A673 (cell line): ENCODE measurements around the gene ARFGEF2. TPM values are rescaled to one million over a fixed set of nuclear protein-coding genes. Genes with fewer than 3 reads are reported as not detected.
"Not testable (repeated sequence)": the region's sequence is repeated elsewhere in the genome, so short reads cannot be mapped to it uniquely, and the experiment has no call there.

Experiments
- BruUV-seq: library from RNA; stranded (reverse); fragments of 400-500 nt; replicated peaks from 2 replicates; lab custom pipeline; 2021; lab: Mats Ljungman, UMichigan
- CTCF ChIA-PET: fragments of 300-600 bp; sonication (Branson Sonifier 250); formaldehyde crosslinking; loops from one replicate; lab custom pipeline; 2022; ENCODE audit warnings: antibody characterized with exemption; lab: Charles Lee
- POLR2A ChIA-PET: fragments of 300-600 bp; sonication (Branson Sonifier 250); formaldehyde crosslinking; loops from one replicate; lab custom pipeline; 2022; ENCODE audit warnings: antibody characterized with exemption; ENCODE audit not compliant: low non-redundant PET; lab: Charles Lee
- DNase-seq: peaks from one replicate; pipeline ENCODE4 v3.0.0-alpha.2; 2015; ENCODE audit warnings: low spot score
- H3K27ac ChIP-seq: fragments of 200-600 bp; sonication (generic); 2 replicates; pipeline ENCODE4 v1.5.1; 2016; ENCODE audit warnings: mixed run types, low read depth, mild to moderate bottlenecking, mixed read lengths, antibody characterized with exemption, low read length; ENCODE audit not compliant: poor library complexity, severe bottlenecking
- H3K27me3 ChIP-seq: fragments of 200-600 bp; sonication (generic); replicated peaks from 2 replicates; pipeline ENCODE4 v1.6.1; 2017; ENCODE audit warnings: mixed run types, low read depth, mild to moderate bottlenecking, mixed read lengths, antibody characterized with exemption, low read length; ENCODE audit not compliant: insufficient read depth, poor library complexity
- H3K36me3 ChIP-seq: fragments of 200-600 bp; sonication (generic); 2 replicates; pipeline ENCODE4 v1.6.1; 2016; ENCODE audit warnings: mixed run types, mild to moderate bottlenecking, mixed read lengths, antibody characterized with exemption, low read length; ENCODE audit not compliant: insufficient read depth, poor library complexity, severe bottlenecking
- H3K4me1 ChIP-seq: fragments of 200-600 bp; sonication (generic); 2 replicates; pipeline ENCODE4 v1.6.1; 2017; ENCODE audit warnings: mixed run types, mild to moderate bottlenecking, mixed read lengths, antibody characterized with exemption, low read length; ENCODE audit not compliant: insufficient read depth, poor library complexity, severe bottlenecking
- H3K4me3 ChIP-seq: fragments of 200-600 bp; sonication (generic); 2 replicates; pipeline ENCODE4 v1.5.1; 2016; ENCODE audit warnings: low read depth, mixed run types, mild to moderate bottlenecking, mixed read lengths, low read length; ENCODE audit not compliant: poor library complexity, severe bottlenecking
- H3K9me3 ChIP-seq: fragments of 200-600 bp; sonication (generic); 2 replicates; pipeline ENCODE4 v1.6.1; 2016; ENCODE audit warnings: mixed run types, low read depth, mild to moderate bottlenecking, mixed read lengths, antibody characterized with exemption, low read length; ENCODE audit not compliant: poor library complexity, severe bottlenecking
- CTCF ChIP-seq: fragments of 300-800, 200-600 bp; sonication (generic); conservative IDR thresholded peaks from 2 replicates; pipeline ENCODE4 v1.5.1; 2017; ENCODE audit warnings: low read depth, mild to moderate bottlenecking, antibody characterized with exemption, low read length, moderate library complexity, mixed read lengths
- EZH2 ChIP-seq: fragments of 200-600 bp; sonication (generic); IDR thresholded peaks from 2 replicates; pipeline ENCODE4 v1.6.1; 2017; ENCODE audit warnings: borderline replicate concordance, low read depth, mild to moderate bottlenecking, mixed read lengths, antibody characterized with exemption, low read length; ENCODE audit not compliant: poor library complexity, severe bottlenecking
- intact Hi-C: fragments of 100-400 bp; cut with micrococcal nuclease; formaldehyde crosslinking; loops from one replicate; pipeline ENCODE4 v1.10.0; 2022; ENCODE audit not compliant: unreplicated experiment
- total RNA-seq: library from RNA; stranded (reverse); gene quantifications from 2 replicates; pipeline ENCODE4 v1.2.3, GENCODE V29; 2021

Gene ARFGEF2
- total RNA-seq, 1 experiment from 2014 or later, result 26.1 TPM

- no peaks in the 10 kb centered on the region for H3K4me1 ChIP-seq
- H3K27me3 ChIP-seq, result no peaks in the 10 kb centered on the region
- DNase-seq, result no peak
- no TSS peak for BruUV-seq
- peaks cover 15% of the 10 kb centered on the region for H3K36me3 ChIP-seq
- H3K4me3 ChIP-seq, result no peak overlapping the region
- intact Hi-C loops, result no loop called here
- H3K9me3 ChIP-seq, result no peaks in the 10 kb centered on the region
- no peak overlapping the region for H3K27ac ChIP-seq
- ChIA-PET POLR2A (no interaction called here), CTCF (no interaction called here)
- TF ChIP-seq CTCF, result no peak
- TF ChIP-seq EZH2, result no peak
These were observed 85.0 kb downstream of the ARFGEF2 start for GRCh38 chr20:49006446-49006980.

- intact Hi-C loops, result no loop called here
- no peaks in the 10 kb centered on the region for H3K4me1 ChIP-seq
- H3K27ac ChIP-seq, result no peak overlapping the region
- CTCF ChIA-PET, result no interaction called here
- no TSS peak for BruUV-seq
- peaks cover 21% of the 10 kb centered on the region for H3K36me3 ChIP-seq
- no peak for TF ChIP-seq EZH2
- no peaks in the 10 kb centered on the region for H3K9me3 ChIP-seq
- no peak for DNase-seq
- no peaks in the 10 kb centered on the region for H3K27me3 ChIP-seq
- POLR2A ChIA-PET, result no interaction called here
- H3K4me3 ChIP-seq, result no peak overlapping the region
These were observed 88.6 kb downstream of the ARFGEF2 start for GRCh38 chr20:49009899-49010631.

GRCh38 chr20:49024220-49024619 lies 102.7 kb downstream of the ARFGEF2 start:
- BruUV-seq, result no TSS peak
- no peaks in the 10 kb centered on the region for H3K9me3 ChIP-seq
- intact Hi-C loops, result no loop called here
- peaks cover 38% of the 10 kb centered on the region for H3K36me3 ChIP-seq
- DNase-seq, result no peak
- H3K27me3 ChIP-seq, result no peaks in the 10 kb centered on the region
- H3K4me3 ChIP-seq, result no peak overlapping the region
- H3K27ac ChIP-seq, result no peak overlapping the region
- CTCF ChIA-PET, result no interaction called here
- TF ChIP-seq CTCF (no peak), EZH2 (no peak)
- POLR2A ChIA-PET, result no interaction called here
- H3K4me1 ChIP-seq, result no peaks in the 10 kb centered on the region

GRCh38 chr20:49028177-49028576 lies 106.7 kb downstream of the ARFGEF2 start:
- CTCF ChIA-PET, H3K4me1 ChIP-seq, H3K27ac ChIP-seq, H3K9me3 ChIP-seq, DNase-seq, H3K4me3 ChIP-seq, H3K27me3 ChIP-seq, BruUV-seq, POLR2A ChIA-PET, intact Hi-C loops: not testable (repeated sequence)
- H3K36me3 ChIP-seq, result peaks cover 46% of the 10 kb centered on the region
